ENCODE measurements around the gene TRERF1.

- no peak for TF ChIP-seq CTCF (IDR thresholded peaks at IDR 0.05; ENCODE audit: low read length)
- TF ChIP-seq EZH2 (optimal IDR thresholded peaks at IDR 0.05; ENCODE audit: low read depth, low read length): no peak
Observed at GRCh38 chr6:42274898-42275297, 176.8 kb downstream of the TRERF1 start.

Data from MM.1S (cell line).